Neural cell (in vitro differentiated cells): Measurements from ENCODE around the gene APBA2.

Experiments used
- CTCF ChIP-seq: fragments of 450-650 bp; IDR thresholded peaks from 2 replicates; pipeline ENCODE4 v1.5.1; 2014; ENCODE audit warnings: antibody characterized with exemption, mild to moderate bottlenecking, moderate library complexity; ENCODE audit not compliant: poor library complexity, severe bottlenecking
- EP300 ChIP-seq: fragments of 450-650 bp; conservative IDR thresholded peaks from 2 replicates; pipeline ENCODE4 v1.6.1; 2014; ENCODE audit warnings: antibody characterized with exemption, mild to moderate bottlenecking, moderate library complexity; ENCODE audit not compliant: poor library complexity, severe bottlenecking
- POLR2AphosphoS5 ChIP-seq: IDR thresholded peaks from 2 replicates; pipeline ENCODE4 v1.6.1; 2012
- REST ChIP-seq: IDR thresholded peaks from 2 replicates; pipeline ENCODE4 v1.6.1; 2012; ENCODE audit warnings: borderline replicate concordance
- TAF1 ChIP-seq: IDR thresholded peaks from 2 replicates; pipeline ENCODE4 v1.6.1; 2012; ENCODE audit warnings: low read depth

- TF ChIP-seq POLR2AphosphoS5 (no peak), CTCF (no peak), EP300 (no peak), TAF1 (no peak), REST (no peak)
Observed at GRCh38 chr15:29128671-29129070, 242.9 kb downstream of the APBA2 start.
